ENCODE measurements around the gene COX7A2L.
"Not testable (repeated sequence)": the region's sequence is repeated elsewhere in the genome, so short reads cannot be mapped to it uniquely, and the experiment has no call there.

Gene COX7A2L

DNA sequence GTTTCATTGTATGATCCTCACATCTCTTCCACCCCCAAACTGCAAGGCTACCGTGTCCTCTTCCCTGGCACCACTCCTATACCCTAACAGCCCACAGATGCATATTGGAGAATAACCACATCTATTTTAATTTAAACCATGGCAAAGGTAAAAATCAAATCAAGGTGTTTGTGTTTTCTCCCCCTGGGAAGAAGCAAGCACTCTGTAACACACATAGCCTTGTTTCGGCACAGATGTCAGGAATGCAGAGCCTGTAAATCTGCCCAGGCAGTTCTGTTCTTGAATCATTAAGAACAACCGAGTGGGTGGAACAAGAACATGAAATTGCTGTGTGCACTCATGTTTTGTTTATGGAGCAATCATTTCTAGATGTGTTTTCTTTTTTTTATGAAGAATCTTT, 6.8 kb upstream of the COX7A2L start:
- DNase-seq (ENCODE audit: low read depth), result no peak

DNA sequence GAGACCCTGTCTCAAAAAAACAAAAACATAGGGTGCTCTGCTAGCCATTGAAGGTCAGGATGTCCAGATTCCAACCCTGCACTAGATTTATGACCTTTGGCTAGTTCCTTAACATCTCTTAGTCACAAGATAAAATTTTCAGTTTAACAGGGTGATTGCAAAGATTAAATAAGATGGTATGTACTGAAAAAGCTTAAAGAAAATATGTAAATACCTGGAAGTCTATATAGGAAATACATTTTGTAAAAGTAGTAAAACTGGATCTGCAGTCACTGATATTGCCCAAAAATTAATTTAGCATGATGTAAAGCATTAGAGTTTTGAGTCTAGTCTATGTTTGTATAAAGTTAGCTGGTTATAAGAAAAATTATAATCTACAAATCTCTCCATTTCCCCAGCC, 5.4 kb upstream of the COX7A2L start:
- DNase-seq (ENCODE audit: low read depth), result no peak

DNA sequence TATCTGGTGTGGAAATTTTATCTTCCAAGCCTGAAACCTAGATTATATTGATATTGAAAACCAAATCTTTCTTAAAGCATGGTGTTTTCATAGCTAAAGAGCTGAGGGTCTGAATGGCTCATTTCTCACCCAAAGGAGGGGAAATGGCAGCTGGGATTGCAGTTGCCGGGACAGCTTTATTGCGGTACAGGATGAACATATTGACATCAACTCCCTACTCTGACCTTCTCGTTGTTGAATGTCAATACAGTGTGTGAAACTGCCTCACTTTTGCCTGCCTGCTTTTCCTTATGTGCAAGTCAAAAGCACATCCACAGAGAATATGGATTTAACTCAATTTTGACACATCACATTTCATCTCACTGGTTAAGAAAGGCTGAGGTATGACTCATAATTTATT, 3.6 kb upstream of the COX7A2L start:
- no peak for DNase-seq (ENCODE audit: low read depth)

DNA sequence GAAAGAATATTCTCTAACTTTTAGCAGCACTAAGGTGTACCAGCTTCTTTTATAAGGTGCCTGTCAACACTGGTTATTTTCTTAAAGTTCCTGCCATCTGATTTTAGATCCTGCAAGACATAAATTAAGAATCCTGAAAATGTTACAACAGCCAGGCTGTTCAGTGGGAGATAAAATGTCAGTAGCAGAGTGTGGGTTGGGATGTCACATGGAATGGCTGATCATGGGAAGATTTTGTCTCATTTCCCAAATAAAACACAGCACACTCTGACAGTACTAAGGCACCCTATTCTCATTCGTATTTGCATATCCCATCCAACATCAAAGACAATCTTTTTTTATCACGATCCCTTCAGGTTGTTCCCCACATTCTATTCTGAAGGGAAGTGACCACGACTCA, 2.4 kb upstream of the COX7A2L start:
- DNase-seq (ENCODE audit: low read depth), result no peak

DNA sequence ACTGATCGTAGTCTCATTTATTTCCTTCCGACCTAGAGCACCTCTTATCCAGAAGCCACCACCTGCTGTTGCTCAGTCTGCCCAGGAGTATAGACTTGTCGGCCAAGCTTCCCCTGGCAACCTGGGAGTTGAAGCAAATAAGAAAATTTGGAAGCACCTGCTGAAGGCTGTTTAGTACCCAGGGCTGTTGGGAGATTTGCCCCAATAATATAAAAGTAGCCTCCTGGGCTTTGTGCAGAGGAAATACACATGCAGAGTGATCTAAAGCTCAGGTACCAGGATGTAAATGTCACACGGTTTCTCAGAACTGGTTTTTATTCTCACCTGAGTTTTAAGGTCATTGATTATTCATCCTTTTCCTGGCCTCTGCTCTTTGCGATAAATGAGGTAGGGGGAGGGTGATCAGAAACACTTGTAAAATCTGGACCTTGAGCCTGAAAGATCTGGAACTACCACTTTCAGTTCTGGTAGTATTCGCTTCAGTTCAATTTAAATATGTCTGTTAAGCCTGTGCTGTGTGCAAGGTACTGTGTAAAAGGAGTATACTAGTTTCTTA, 789 bp upstream of the COX7A2L start:
- DNase-seq (ENCODE audit: low read depth), result no peak

DNA sequence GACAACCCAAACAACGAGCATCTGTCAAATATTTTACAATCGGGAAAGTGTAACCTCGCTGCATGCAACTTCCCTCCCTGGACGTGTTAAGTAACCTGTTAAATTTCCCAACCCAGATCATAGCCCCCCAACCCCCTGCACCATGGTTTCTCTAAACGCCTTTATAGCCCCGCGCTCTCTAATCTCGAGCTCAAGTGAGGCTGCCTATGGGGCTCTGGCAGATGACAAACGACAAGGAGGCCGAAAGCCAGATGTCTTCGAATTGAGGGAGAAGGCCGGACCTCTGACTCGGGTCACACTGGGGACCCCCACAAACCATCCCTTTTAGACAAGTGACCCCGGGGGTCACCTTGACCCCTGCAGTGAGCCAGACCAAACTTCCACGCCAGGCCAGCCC, 526 bp downstream of the COX7A2L start:
- DNase-seq (ENCODE audit: low read depth), result no peak

DNA sequence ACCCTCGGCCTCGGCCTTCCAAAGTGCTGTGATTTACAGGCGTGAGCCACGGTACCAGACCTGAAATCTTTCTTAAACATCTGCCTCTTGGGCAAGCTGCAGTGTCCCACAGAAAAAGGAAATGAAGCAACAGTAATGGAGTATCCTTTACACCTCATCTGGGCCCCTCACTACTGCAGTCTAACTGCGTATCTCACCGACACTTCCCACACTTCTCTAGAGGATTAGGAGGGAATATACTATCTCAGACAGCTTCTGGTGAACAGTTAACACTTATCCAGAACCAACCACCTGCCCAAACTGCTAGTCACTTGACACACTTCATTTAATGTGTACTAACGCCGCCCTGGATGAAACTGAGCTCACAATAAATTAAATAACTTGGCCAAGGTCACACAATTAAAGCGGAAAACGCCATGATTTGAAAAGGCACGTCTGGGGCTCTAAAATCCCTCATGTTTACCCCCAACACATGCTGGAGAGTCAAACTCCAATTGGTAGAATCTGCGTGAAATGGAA, 993 bp downstream of the COX7A2L start:
- DNase-seq (ENCODE audit: low read depth), result peak; percentile 12

DNA sequence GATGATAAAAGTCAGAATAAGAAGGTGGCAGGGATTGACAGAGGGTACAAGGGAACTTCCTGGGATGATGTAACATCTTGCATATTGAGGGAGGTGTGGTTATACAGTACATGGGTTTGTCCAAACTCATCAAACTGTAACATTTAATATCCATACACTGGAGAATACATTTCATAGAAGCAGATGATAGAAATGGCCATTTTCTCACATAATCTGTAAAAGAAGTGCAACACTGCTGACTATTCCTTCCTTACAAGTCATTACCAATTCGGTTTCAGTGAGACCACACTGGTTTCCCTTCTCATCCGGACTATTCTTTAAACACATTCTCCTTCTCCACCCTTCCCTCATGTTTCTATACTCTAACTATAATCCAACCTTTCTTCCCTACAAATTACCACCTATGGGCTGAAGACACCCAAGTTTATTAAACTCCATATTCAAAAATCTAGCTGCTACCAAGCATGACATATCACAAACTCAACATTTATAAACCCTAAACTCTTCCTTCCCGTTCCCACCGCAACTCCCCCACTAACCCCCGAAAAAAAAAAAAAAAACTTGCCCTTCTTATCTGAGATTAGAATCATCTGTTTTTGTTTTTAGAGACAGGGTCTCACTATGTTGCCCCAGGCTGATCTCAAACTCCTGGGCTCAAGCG, 1.6 kb downstream of the COX7A2L start:
- no peak for DNase-seq (ENCODE audit: low read depth)

DNA sequence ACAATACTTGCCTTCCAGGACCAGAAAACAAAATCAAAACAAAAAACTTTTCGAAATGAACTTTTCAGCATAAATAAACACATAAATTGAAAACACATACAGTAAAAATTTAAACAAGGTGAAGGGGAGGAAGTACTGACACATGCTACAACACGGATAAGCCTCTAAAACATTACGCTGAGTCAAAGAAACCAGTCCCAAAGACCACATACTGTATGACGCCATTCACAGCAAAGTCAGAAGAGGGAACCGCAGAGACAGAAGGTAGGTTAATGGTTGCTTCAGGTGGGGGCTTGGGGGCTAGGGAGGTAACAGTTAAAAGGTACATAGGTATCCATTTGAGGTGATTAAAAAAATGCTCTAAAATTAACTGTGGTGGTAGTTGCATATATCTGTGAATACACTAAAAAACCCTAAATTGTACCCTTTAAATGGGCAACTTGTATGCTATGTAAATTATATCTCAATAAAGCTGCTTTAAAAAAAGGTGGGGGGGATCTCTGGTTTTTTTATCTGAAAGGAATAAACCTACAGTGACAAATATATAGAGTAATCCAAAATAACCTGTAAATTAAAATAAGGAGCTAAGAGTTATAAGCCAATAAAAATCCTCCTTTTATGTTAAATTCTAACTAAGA, 7.1 kb downstream of the COX7A2L start:
- DNase-seq (ENCODE audit: low read depth), result no peak

DNA sequence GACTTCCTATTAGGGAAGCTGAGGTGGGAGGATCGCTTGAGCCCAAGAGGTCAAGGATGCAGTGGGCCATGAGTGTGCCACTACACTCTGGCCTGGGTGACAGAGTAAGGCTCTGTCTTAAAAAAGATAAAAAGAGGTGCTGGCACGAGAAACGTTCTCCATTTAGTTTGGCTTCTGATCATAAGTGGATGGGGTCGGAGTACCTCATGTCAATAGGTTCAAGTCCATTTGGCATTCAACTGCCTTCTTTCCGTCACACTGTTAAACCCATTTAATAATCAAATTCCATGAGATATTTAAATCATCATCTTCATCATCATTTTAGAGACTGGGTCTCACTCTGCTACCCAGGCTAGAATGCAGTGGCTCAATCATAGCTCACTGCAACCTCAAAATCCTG, 9.2 kb downstream of the COX7A2L start:
- DNase-seq (ENCODE audit: low read depth), result no peak

DNA sequence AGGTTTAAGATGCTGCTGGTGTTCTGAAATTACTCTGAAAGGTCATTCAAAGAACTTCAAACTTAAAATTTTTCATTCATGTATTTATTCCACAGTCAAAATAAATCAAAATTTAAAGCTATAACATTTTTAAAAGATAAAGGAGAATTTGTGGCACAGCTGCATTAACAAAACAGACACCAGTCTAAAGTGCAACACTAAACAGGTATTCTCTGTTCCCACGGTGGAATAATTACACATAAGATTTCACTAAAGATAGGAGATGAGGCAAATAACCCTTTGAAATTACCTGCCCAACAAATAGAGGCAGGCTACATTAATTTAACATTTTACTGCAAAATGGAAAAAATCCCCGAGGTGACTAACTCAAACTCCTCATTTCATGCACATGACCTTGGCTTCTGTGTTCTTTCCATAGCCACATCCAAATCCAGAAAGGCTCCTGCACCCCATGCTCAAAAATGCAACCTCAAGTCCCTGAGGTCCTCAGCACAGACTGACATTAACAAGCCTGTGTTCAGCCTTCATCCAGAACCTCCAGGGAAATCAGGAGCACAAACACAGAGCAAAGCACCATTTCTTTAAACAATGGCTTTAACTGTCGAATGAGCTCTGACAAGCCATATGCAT, 10.5 kb downstream of the COX7A2L start:
- DNase-seq (ENCODE audit: low read depth), result no peak

DNA sequence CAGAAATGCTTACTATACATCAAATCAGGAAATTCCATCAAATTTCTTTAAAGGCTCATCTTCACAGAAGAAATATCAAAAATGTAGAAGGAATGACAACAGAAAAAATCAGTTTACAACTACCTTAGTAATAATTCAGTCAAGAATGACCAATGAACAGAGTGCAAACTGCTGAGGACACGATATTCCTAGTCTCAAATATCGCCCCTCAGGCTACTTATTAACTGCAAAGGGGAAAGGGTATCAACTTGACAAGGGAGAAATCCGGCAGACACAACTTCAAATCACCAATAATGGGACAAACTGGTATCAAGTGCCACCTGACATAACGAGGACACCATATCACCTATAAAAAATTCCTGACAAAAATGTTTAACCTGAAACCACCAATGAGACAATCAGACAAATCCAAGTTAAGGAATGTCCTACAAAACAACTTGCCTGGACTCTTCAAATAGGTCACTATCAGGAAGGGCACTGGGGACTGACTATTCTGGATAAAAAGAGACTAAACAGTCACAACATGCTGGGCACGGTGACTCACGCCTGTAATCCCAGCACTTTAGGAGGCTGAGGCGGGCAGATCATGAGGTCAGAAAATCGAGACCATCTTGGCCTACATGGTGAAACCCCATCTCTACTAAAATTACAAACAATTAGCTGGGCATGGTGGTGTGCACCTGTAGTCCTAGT, 12.8 kb downstream of the COX7A2L start:
- no peak for DNase-seq (ENCODE audit: low read depth)

DNA sequence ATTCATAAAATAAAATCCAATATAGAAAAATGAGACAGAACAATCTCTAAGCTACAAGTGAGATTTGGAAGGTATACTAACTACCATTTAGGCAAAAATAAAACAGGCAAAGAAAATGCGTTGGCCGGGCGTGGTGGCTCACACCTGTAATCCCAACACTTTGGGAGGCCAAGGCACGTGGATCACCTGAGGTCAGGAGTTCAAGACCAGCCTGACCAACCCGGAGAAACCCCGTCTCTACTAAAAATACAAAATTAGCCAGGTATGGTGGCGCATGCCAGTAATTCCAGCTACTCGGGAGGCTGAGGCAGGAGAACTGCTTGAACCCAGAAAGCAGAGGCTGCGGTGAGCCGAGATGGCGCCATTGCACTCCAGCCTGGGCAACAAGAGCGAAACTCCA, 13.5 kb downstream of the COX7A2L start:
- DNase-seq (ENCODE audit: low read depth), result not testable (repeated sequence)

DNA sequence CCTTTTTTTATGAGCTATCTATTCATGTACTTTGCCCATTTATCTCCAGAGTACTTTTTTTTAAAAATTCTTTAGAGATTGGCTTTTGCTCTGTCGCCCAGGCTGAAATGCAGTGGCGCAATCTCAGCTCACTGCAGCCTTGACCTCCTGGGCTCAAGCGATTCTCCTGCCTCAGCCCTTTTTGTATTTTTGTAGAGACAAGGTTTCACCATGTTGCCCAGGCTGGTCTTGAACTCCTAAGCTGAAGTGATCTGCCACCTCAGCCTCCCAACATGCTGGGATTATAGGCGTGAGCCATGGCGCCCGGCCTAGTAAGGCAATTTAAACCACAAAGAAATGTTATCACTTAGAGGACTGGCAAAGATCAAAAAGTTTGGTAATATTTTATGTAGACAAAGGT, 14.2 kb downstream of the COX7A2L start:
- not testable (repeated sequence) for DNase-seq (ENCODE audit: low read depth)

DNA sequence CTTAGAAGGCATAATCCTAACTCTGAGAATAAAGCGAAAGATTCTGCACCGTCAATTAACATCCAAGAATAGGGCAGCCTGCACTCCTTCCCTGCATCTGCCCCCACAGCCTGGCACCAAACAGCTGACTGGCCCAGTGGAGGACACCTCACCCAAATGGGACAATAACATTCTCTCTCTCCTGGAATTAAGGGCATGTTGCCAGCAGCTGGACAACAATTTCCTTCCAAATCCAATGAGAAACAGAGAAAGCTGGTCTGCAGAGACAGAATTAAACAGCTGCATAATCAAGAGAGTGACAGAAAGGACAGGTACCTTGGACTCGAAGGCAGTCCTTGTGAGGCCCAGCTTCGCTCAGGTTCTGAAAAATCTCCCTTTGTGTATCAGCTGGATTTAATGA, 15.0 kb downstream of the COX7A2L start:
- no peak for DNase-seq (ENCODE audit: low read depth)

DNA sequence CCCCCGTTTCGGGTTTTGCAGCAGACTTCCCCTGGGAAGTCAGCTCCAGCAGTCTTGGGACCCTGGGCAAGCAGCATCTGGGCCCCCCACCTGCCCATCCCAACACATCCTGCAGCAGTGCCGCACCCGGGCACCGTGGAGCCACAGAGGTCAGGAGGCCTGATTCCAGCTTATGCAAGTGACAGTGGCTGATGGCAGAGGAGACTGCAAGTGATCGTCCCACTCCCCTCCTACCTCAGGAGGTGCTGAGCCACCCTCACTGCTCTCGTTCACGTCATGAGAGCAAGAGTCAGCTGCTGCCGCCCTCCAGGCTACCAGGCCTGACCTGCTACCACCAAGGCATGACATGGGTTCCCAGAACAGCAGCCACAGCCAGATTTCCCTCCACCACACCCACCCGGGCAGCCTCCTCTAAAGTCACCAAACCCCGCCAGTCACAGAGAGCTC, 18.2 kb downstream of the COX7A2L start:
- DNase-seq (ENCODE audit: low read depth), result no peak

DNA sequence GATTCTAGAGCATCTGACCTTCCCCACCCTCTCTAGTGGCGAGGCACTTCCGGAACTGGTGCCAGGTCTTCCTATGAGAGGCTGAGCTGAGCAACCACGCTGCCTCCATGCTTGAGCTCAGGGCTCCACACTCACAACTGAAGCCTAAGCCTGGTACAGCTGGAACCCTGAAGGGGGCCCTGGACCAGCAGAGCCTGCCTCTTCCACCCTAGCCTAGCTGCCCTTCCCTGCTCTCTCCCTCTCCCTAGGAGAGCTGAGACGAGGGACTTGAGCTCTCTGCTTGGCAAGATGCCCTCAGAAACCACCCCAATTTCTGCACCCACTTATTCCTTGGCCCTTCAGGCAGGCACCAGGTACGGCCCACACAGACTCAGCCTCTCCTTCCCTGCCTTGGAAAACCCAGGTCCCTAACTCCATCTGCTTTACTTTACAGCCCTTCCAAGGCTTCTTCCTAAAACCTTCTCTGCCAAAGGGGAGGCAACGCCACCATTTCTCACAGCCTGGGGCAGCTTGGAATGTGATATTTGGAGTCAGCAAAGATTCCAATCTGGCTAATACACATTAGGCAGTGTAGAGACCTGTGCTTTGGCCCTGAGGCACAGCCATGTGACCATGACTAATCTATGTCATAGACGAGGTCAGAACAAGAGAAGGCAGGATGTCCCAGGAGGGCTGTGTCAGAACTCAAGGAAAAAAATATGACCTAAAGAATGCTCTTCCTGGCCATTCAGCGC, 18.8 kb downstream of the COX7A2L start:
- DNase-seq (ENCODE audit: low read depth), result no peak

DNA sequence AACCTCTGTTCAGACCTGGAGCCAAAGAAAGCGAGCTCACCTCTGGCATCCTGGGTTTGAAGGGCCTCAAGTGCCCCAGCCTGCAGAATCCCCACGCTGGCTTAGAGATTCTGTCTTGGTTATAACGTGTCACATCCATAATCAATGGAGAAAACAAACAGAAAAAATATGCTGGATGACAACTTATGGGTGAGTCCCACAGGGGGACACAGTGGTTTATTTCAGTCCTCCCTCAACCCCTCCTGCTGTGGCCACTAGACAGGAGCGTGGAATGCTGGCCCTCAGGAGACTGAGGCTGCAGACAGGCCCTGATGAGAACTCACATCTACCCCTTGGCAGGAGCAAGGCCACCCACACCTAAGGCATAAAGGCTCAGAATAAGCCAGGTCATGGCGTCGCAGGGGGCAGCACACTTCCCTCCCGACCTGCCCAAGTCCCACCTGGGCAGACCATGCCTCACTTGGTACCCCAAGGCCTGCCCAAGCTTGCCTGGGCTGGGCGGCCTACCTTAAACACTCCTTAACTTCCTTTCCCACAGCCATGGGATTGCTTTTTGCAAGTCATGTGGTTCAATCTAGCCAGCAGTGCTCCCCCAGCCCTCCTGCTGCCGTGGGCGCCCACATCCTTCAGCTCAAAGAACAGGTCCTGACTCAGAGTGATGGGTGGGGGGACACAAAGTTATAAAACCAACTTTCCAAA, 19.9 kb downstream of the COX7A2L start:
- DNase-seq (ENCODE audit: low read depth), result no peak

DNA sequence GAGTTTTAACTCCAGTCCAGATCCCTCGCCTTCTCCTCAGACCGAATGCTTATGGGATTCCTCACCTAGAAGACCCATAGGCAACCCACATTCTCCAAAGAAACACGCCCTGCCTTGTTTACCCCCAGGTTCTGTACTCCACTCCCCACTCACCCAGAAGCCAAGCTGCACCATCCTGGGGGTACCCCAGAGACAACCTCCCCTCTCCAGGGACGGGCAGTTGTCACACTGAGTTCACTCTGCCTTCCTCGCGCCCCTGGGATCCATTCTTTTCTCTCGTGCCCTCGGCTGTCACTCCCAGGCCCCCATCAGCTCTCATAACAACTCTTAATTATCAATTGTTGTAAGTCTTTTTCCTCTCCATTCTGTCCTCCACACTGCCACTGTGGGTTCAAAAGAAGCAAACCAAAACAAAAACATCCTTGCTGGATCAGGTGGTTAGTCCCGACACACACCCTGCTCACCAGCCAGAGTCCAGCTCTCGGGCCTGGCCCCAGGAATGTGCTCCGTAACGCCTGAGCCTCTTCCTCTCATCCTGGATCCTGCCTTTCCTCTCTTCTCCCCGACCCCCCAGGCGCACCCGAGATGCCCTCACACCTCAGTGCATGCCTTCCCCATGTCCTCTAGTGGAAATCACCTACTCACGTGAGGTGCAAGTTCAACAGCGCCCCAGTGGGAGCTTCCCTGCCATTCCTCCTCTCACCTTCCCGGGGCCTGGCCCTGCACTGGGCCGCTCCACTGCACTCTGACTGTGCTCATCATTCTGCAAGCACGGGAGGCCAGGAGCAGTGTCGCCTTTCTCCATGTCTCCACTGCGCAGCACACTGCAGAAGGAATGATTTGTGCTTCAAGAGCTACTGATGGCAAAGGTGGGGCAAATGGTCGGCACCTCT, 20.7 kb downstream of the COX7A2L start:
- DNase-seq (ENCODE audit: low read depth), result no peak

All from activated T-cell treated with anti-CD3 and anti-CD28 coated beads for 48 hours (primary cell).